Astrocyte (in vitro differentiated cells and primary cell): ENCODE measurements around the gene MPEG1. TPM values are rescaled to one million over a fixed set of nuclear protein-coding genes. Genes with fewer than 3 reads are reported as not detected.

Experiments used
- DNase-seq: peaks from one replicate; pipeline ENCODE4 v3.0.0-alpha.2; 2010; ENCODE audit warnings: low read depth
- FAIRE-seq: peaks from 2 replicates; lab custom pipeline; 2011; peaks lifted over from hg19 to GRCh38; lab: Jason Lieb, UNC
- H2AFZ ChIP-seq: 2 replicates; pipeline ENCODE4 v1.6.0; 2012; ENCODE audit warnings: low read depth, low read length, inconsistent platforms
- H3K27ac ChIP-seq: 2 replicates; pipeline ENCODE4 v1.5.1; 2011; ENCODE audit warnings: low read depth, low read length, inconsistent platforms
- H3K27me3 ChIP-seq: 2 replicates; pipeline ENCODE4 v1.6.0; 2011; ENCODE audit warnings: low read length, inconsistent platforms; ENCODE audit not compliant: insufficient read depth
- H3K36me3 ChIP-seq: 2 replicates; pipeline ENCODE4 v1.5.1; 2011; ENCODE audit warnings: low read length, inconsistent platforms; ENCODE audit not compliant: insufficient read depth
- H3K4me1 ChIP-seq: 2 replicates; pipeline ENCODE4 v1.5.1; 2011; ENCODE audit warnings: low read length, inconsistent platforms; ENCODE audit not compliant: insufficient read depth
- H3K4me2 ChIP-seq: 2 replicates; pipeline ENCODE4 v1.6.0; 2012; ENCODE audit warnings: low read length, inconsistent platforms
- H3K4me3 ChIP-seq: 2 replicates; pipeline ENCODE4 v1.5.1; 2011; ENCODE audit warnings: low read depth, mild to moderate bottlenecking, low read length, inconsistent platforms; ENCODE audit not compliant: insufficient read depth
- H3K79me2 ChIP-seq: 2 replicates; pipeline ENCODE4 v1.6.0; 2012; ENCODE audit warnings: mild to moderate bottlenecking, low read length, inconsistent platforms; ENCODE audit not compliant: insufficient read depth
- H3K9ac ChIP-seq: 2 replicates; pipeline ENCODE4 v1.6.0; 2012; ENCODE audit warnings: mild to moderate bottlenecking, low read length, inconsistent platforms
- H3K9me3 ChIP-seq: 2 replicates; pipeline ENCODE4 v1.5.1; 2012; ENCODE audit warnings: low read depth, mild to moderate bottlenecking, low read length, inconsistent platforms; ENCODE audit not compliant: insufficient read depth
- H4K20me1 ChIP-seq: 2 replicates; pipeline ENCODE4 v1.6.0; 2012; ENCODE audit warnings: low read length, inconsistent platforms; ENCODE audit not compliant: insufficient read depth
- H3K27ac Mint-ChIP-seq: one replicate; pipeline ENCODE4 v1.8.0; 2021; ENCODE audit warnings: mild to moderate bottlenecking, mixed read lengths; ENCODE audit not compliant: unreplicated experiment
- H3K27me3 Mint-ChIP-seq: one replicate; pipeline ENCODE4 v1.8.0; 2021; ENCODE audit warnings: low read depth, mixed read lengths; ENCODE audit not compliant: unreplicated experiment
- H3K36me3 Mint-ChIP-seq: one replicate; pipeline ENCODE4 v1.8.0; 2021; ENCODE audit warnings: low read depth, mixed read lengths; ENCODE audit not compliant: unreplicated experiment
- H3K4me1 Mint-ChIP-seq: one replicate; pipeline ENCODE4 v1.8.0; 2021; ENCODE audit warnings: low read depth, mixed read lengths; ENCODE audit not compliant: unreplicated experiment
- H3K4me3 Mint-ChIP-seq: one replicate; pipeline ENCODE4 v1.8.0; 2021; ENCODE audit warnings: mild to moderate bottlenecking, moderate library complexity, mixed read lengths; ENCODE audit not compliant: unreplicated experiment
- H3K9me3 Mint-ChIP-seq: one replicate; pipeline ENCODE4 v1.8.0; 2021; ENCODE audit warnings: mild to moderate bottlenecking, mixed read lengths; ENCODE audit not compliant: unreplicated experiment
- EZH2 ChIP-seq: IDR thresholded peaks from 2 replicates; pipeline ENCODE4 v1.6.1; 2012; ENCODE audit warnings: mild to moderate bottlenecking, low read length, inconsistent platforms; ENCODE audit not compliant: insufficient read depth
- total RNA-seq: library from RNA; stranded (reverse); gene quantifications from 2 replicates; pipeline ENCODE4 v1.2.1, GENCODE V29; 2021
- TF ChIP-seq, protein P1 (sequence below): IDR thresholded peaks from 2 replicates; pipeline ENCODE4 v1.5.1; 2011; ENCODE audit warnings: low read depth, mild to moderate bottlenecking, inconsistent platforms, low read length, moderate library complexity; ENCODE audit not compliant: insufficient read depth

The MPEG1 gene
- total RNA-seq, 1 donor from 2014 or later: not detected

DNA sequence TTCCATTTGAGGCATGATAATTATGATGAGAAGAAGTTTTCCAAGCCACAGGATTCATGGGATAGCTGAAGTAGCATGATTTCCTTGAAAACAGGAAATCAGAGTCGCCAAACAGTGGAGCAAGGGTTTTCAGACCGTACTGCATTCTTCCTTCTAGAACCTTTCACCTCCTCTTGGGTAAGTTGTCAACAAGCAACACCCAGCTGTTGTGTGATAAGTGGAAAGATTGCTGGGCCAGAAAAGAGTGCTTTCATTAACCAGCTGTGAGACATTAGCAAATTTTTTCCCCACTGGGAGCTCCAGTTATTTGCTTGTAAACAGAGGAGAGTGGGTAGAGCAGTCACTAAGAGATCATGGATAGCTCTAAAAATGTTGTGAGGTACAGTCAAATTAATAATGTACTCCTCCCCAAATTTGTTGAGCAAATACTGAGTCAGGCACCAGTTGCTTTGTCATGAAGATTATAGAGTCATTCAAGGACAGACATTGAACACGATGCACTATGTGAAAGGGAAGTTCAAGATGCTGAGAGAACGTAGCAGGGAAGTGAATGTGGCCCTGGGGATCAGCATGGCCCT, 11.7 kb upstream of the MPEG1 start:
- Mint-ChIP-seq H3K4me3 (no peak overlapping the region), H3K27ac (no peak overlapping the region), H3K9me3 (no peaks in the 10 kb centered on the region), H3K27me3 (peaks cover 9% of the 10 kb centered on the region), H3K36me3 (no peaks in the 10 kb centered on the region), H3K4me1 (peaks cover 4% of the 10 kb centered on the region)
- Histone ChIP-seq H3K27ac (no peak overlapping the region), H3K4me1 (no peaks in the 10 kb centered on the region), H3K79me2 (no peaks in the 10 kb centered on the region), H2AFZ (no peak overlapping the region), H3K9ac (no peak overlapping the region), H3K36me3 (no peaks in the 10 kb centered on the region), H3K4me2 (no peak overlapping the region), H3K9me3 (no peaks in the 10 kb centered on the region), H3K4me3 (no peak overlapping the region), H3K27me3 (peaks cover under 1% of the 10 kb centered on the region), H4K20me1 (no peaks in the 10 kb centered on the region)
- no peak for TF ChIP-seq EZH2
- TF ChIP-seq, protein P1, sequence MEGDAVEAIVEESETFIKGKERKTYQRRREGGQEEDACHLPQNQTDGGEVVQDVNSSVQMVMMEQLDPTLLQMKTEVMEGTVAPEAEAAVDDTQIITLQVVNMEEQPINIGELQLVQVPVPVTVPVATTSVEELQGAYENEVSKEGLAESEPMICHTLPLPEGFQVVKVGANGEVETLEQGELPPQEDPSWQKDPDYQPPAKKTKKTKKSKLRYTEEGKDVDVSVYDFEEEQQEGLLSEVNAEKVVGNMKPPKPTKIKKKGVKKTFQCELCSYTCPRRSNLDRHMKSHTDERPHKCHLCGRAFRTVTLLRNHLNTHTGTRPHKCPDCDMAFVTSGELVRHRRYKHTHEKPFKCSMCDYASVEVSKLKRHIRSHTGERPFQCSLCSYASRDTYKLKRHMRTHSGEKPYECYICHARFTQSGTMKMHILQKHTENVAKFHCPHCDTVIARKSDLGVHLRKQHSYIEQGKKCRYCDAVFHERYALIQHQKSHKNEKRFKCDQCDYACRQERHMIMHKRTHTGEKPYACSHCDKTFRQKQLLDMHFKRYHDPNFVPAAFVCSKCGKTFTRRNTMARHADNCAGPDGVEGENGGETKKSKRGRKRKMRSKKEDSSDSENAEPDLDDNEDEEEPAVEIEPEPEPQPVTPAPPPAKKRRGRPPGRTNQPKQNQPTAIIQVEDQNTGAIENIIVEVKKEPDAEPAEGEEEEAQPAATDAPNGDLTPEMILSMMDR: no peak
- DNase-seq (no peak), FAIRE-seq (no peak)

DNA sequence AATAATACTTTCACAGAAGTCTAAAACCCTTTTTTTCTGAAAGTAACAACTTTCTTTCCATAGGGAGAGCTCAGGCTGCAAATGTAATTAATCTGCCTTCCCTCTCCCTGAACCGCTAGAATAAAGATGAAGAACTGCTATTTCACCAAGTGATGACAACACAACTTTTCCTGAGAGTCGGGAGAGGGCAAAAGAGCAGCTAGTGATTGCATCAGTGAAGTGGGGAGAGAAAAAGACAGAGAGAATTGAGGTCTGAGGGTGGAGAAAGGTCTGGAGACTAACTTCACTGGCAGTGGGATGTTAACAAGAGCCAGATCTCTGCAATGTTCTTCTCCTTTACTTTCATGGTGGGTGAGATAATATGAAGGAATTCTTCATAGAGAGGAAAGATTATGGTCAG, 10.9 kb upstream of the MPEG1 start:
- Histone ChIP-seq H3K27ac (no peak overlapping the region), H3K4me3 (no peak overlapping the region), H3K4me2 (no peak overlapping the region), H3K4me1 (no peaks in the 10 kb centered on the region), H3K36me3 (no peaks in the 10 kb centered on the region), H3K9ac (no peak overlapping the region), H3K79me2 (no peaks in the 10 kb centered on the region), H3K27me3 (peaks cover 7% of the 10 kb centered on the region), H3K9me3 (no peaks in the 10 kb centered on the region), H2AFZ (no peak overlapping the region), H4K20me1 (no peaks in the 10 kb centered on the region)
- Mint-ChIP-seq H3K27ac (peak overlapping the region; percentile 9), H3K36me3 (no peaks in the 10 kb centered on the region), H3K4me3 (no peak overlapping the region), H3K27me3 (peaks cover 9% of the 10 kb centered on the region), H3K4me1 (peaks cover 4% of the 10 kb centered on the region), H3K9me3 (no peaks in the 10 kb centered on the region)
- DNase-seq: no peak
- FAIRE-seq: no peak
- TF ChIP-seq EZH2: no peak
- TF ChIP-seq, protein P1: no peak

DNA sequence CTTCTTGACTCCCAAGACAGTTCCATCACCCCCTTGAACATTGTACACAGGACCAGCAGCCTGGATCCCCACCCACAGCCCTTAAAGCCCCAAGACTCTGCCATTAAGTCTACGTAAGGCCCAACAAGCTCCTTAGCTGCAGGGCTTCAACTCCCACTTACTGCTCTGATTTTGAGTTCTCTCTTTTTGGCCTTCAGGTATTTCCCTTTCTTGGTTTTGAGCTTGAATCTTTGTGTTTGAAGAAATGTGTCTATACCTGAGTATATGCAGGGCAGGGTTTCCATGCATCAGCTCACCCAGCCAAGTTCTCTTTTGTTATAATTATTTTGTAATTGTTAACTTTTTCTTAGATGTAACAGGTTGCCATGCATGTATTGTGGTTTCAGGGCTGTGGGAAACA, 10.4 kb upstream of the MPEG1 start:
- no peak for FAIRE-seq
- Histone ChIP-seq H3K4me3 (no peak overlapping the region), H3K79me2 (no peaks in the 10 kb centered on the region), H4K20me1 (no peaks in the 10 kb centered on the region), H2AFZ (no peak overlapping the region), H3K9ac (no peak overlapping the region), H3K27ac (no peak overlapping the region), H3K36me3 (no peaks in the 10 kb centered on the region), H3K27me3 (peaks cover 10% of the 10 kb centered on the region), H3K4me2 (no peak overlapping the region), H3K4me1 (no peaks in the 10 kb centered on the region), H3K9me3 (no peaks in the 10 kb centered on the region)
- H3K4me3 Mint-ChIP-seq: no peak overlapping the region
- no peak for DNase-seq
- H3K27ac Mint-ChIP-seq: no peak overlapping the region
- H3K36me3 Mint-ChIP-seq: no peaks in the 10 kb centered on the region
- H3K4me1 Mint-ChIP-seq: peaks cover 4% of the 10 kb centered on the region
- H3K9me3 Mint-ChIP-seq: no peaks in the 10 kb centered on the region
- no peak for TF ChIP-seq EZH2
- peaks cover 13% of the 10 kb centered on the region for H3K27me3 Mint-ChIP-seq
